SK-N-SH (cell line): ENCODE measurements around the gene MAGEB1. TPM values are rescaled to one million over a fixed set of nuclear protein-coding genes. Genes with fewer than 3 reads are reported as not detected.

Experiments
- CTCF ChIA-PET: fragments of 300-600, 350-600 bp; formaldehyde crosslinking; extraction: SDS; loops from one replicate; lab custom pipeline; 2021; lab: Yijun Ruan, JAX
- POLR2A ChIA-PET: fragments of 350-600 bp; sonication (Branson Sonifier 250); formaldehyde crosslinking; extraction: SDS; loops from one replicate; lab custom pipeline; 2020; ENCODE audit warnings: antibody characterized with exemption, inconsistent platforms; lab: Yijun Ruan, JAX
- DNase-seq: peaks from one replicate; pipeline ENCODE4 v3.0.0; 2012
- H2AFZ ChIP-seq: fragments of 200-600 bp; sonication (generic); 2 replicates; pipeline ENCODE4 v1.8.1; 2016; ENCODE audit warnings: antibody characterized with exemption, mild to moderate bottlenecking, low read depth
- H3F3A ChIP-seq: fragments of 200-600 bp; sonication (generic); replicated peaks from 2 replicates; pipeline ENCODE3; 2016; ENCODE audit warnings: antibody characterized with exemption, mild to moderate bottlenecking; ENCODE audit not compliant: insufficient read depth
- H3K27ac ChIP-seq, 2 experiments: fragments of 200-500 bp in 1 of 2; fragments of 200-600 bp in 1 of 2; sonication (Bioruptor generic) in 1 of 2; sonication (generic), shearing (Covaris generic) in 1 of 2; 2 replicates each; pipeline versions ENCODE4 v1.5.1 to v1.6.1; 2014 to 2016; ENCODE audit warnings: low read depth in 2 of 2, inconsistent platforms in 1 of 2, low read length in 1 of 2, mild to moderate bottlenecking in 1 of 2, mixed read lengths in 1 of 2
- H3K27me3 ChIP-seq: fragments of 200-600 bp; sonication (generic), shearing (Covaris generic); 2 replicates; pipeline ENCODE4 v1.6.1; 2016; ENCODE audit warnings: mixed run types; ENCODE audit not compliant: insufficient read depth
- H3K36me3 ChIP-seq, 2 experiments: fragments of 200-500 bp in 1 of 2; fragments of 200-600 bp in 1 of 2; sonication (Bioruptor generic) in 1 of 2; sonication (generic) in 1 of 2; replicated peaks in 1 of 2; 2 replicates each; pipeline versions ENCODE3 to v1.5.1; 2014 to 2016; ENCODE audit warnings: low read length in 1 of 2, mild to moderate bottlenecking in 1 of 2; ENCODE audit not compliant: insufficient read depth in 2 of 2, control insufficient read depth in 1 of 2
- H3K4me1 ChIP-seq, 2 experiments: fragments of 200-500 bp in 1 of 2; fragments of 200-600 bp in 1 of 2; sonication (Bioruptor generic) in 1 of 2; sonication (generic), shearing (Covaris generic) in 1 of 2; 2 replicates each; pipeline versions ENCODE4 v1.5.1 to v1.6.1; 2014 to 2016; ENCODE audit warnings: low read depth in 1 of 2, low read length in 1 of 2, mixed run types in 1 of 2; ENCODE audit not compliant: insufficient read depth in 2 of 2, control insufficient read depth in 1 of 2
- H3K4me2 ChIP-seq: fragments of 200-600 bp; sonication (generic), shearing (Covaris generic); 2 replicates; pipeline ENCODE4 v1.6.1; 2017; ENCODE audit warnings: mixed run types
- H3K4me3 ChIP-seq, 2 experiments: fragments of 200-500 bp in 1 of 2; fragments of 200-600 bp in 1 of 2; sonication (Bioruptor generic) in 1 of 2; sonication (generic), shearing (Covaris generic) in 1 of 2; 2 replicates each; pipeline versions ENCODE4 v1.5.1 to v1.8.1; 2014 to 2016; ENCODE audit warnings: low read depth in 2 of 2, inconsistent platforms in 1 of 2, low read length in 1 of 2, mild to moderate bottlenecking in 1 of 2, mixed read lengths in 1 of 2, moderate library complexity in 1 of 2
- H3K79me2 ChIP-seq: fragments of 200-600 bp; sonication (generic); 2 replicates; pipeline ENCODE4 v1.8.1; 2017; ENCODE audit warnings: mild to moderate bottlenecking; ENCODE audit not compliant: insufficient read depth
- H3K9ac ChIP-seq: fragments of 200-600 bp; sonication (generic); 2 replicates; pipeline ENCODE4 v1.6.1; 2017; ENCODE audit warnings: mixed run types
- H3K9me2 ChIP-seq: fragments of 200-600 bp; sonication (generic); 2 replicates; pipeline ENCODE4 v1.6.1; 2017; ENCODE audit warnings: mixed run types
- H3K9me3 ChIP-seq: fragments of 200-600 bp; sonication (generic); 2 replicates; pipeline ENCODE4 v1.6.1; 2017; ENCODE audit warnings: mixed run types, mild to moderate bottlenecking, moderate library complexity
- H4K20me1 ChIP-seq: fragments of 200-600 bp; sonication (generic); 2 replicates; pipeline ENCODE4 v1.6.1; 2017; ENCODE audit warnings: mild to moderate bottlenecking, mixed run types; ENCODE audit not compliant: insufficient read depth
- CHD2 ChIP-seq: fragments of 150-350 bp; IDR thresholded peaks from 2 replicates; pipeline ENCODE4 v1.6.1; 2018; ENCODE audit warnings: low read length; ENCODE audit not compliant: partially characterized antibody
- CTCF ChIP-seq: fragments of 200-600 bp; sonication (generic); IDR thresholded peaks from 2 replicates; pipeline ENCODE4 v1.6.1; 2017; ENCODE audit warnings: antibody characterized with exemption, mild to moderate bottlenecking, moderate library complexity
- ELF1 ChIP-seq: IDR thresholded peaks from 2 replicates; pipeline ENCODE4 v1.4.0; 2012
- EZH2phosphoT487 ChIP-seq: fragments of 200-600 bp; sonication (generic); IDR thresholded peaks from 2 replicates; pipeline ENCODE4 v1.6.1; 2017; ENCODE audit warnings: low read depth, mixed run types, mild to moderate bottlenecking, antibody characterized with exemption, moderate library complexity, borderline replicate concordance
- FOSL2 ChIP-seq: IDR thresholded peaks from 2 replicates; pipeline ENCODE4 v1.4.0; 2012; ENCODE audit warnings: low read depth, mild to moderate bottlenecking, moderate library complexity, borderline replicate concordance
- FOXJ3 ChIP-seq: sonication (generic); formaldehyde crosslinking; IDR thresholded peaks from 2 replicates; pipeline ENCODE4 v1.5.1; 2020; ENCODE audit warnings: mild to moderate bottlenecking, missing genetic modification reagents
- FOXM1 ChIP-seq: IDR thresholded peaks from 2 replicates; pipeline ENCODE4 v1.4.0; 2012; ENCODE audit warnings: low read depth, mild to moderate bottlenecking
- JUND ChIP-seq: IDR thresholded peaks from 2 replicates; pipeline ENCODE4 v1.4.0; 2012
- MEF2A ChIP-seq: IDR thresholded peaks from 2 replicates; pipeline ENCODE4 v1.4.0; 2012; ENCODE audit warnings: low read depth, borderline replicate concordance
- MXI1 ChIP-seq: IDR thresholded peaks from 2 replicates; pipeline ENCODE4 v1.6.1; 2012; ENCODE audit warnings: mild to moderate bottlenecking, low read depth, low read length, improper control_type of control experiment
- NFIC ChIP-seq: IDR thresholded peaks from 2 replicates; pipeline ENCODE4 v1.4.0; 2012; ENCODE audit warnings: borderline replicate concordance
- RCOR1 ChIP-seq: fragments of 150-350 bp; IDR thresholded peaks from 2 replicates; pipeline ENCODE4 v1.6.1; 2017; ENCODE audit warnings: antibody characterized with exemption, low read length
- SMC3 ChIP-seq: IDR thresholded peaks from 2 replicates; pipeline ENCODE4 v1.6.1; 2012; ENCODE audit warnings: low read depth, low read length, improper control_type of control experiment
- TCF12 ChIP-seq: IDR thresholded peaks from 2 replicates; pipeline ENCODE4 v1.4.0; 2012
- TEAD4 ChIP-seq: IDR thresholded peaks from 2 replicates; pipeline ENCODE4 v1.4.0; 2012; ENCODE audit warnings: mild to moderate bottlenecking, borderline replicate concordance; ENCODE audit not compliant: insufficient read depth
- USF1 ChIP-seq: IDR thresholded peaks from 2 replicates; pipeline ENCODE4 v1.4.0; 2012; ENCODE audit warnings: low read depth, borderline replicate concordance
- USF2 ChIP-seq: fragments of 150-350 bp; IDR thresholded peaks from 2 replicates; pipeline ENCODE4 v1.6.1; 2017; ENCODE audit warnings: antibody characterized with exemption, low read length, low read depth, borderline replicate concordance
- ZBTB33 ChIP-seq: IDR thresholded peaks from 2 replicates; pipeline ENCODE4 v1.4.0; 2012; ENCODE audit warnings: low read depth, borderline replicate concordance
- WGBS: methylation state at CpG from one replicate; pipeline ENCODE4 v1.1.6; 2017; ENCODE audit warnings: low lambda C conversion rate; 5-methylcytosine and 5-hydroxymethylcytosine counted together
- polyA plus RNA-seq, 3 experiments: library from polyadenylated mRNA; depleted of rRNA; stranded (reverse); fragments of >200 nt; gene quantifications; 2 replicates each; pipeline ENCODE4 v1.2.3, GENCODE V29; 2012

MAGEB1 gene
- polyA plus RNA-seq, 1 of the 3 experiments (the other 2 are of a cell fraction): 0.02 TPM

GRCh38 chrX:30282527-30282926, 35.6 kb downstream of the MAGEB1 start:
- H3K4me2 ChIP-seq: peak overlapping the region; percentile 35; the same call in 1 of the 2 replicates
- H3K36me3 ChIP-seq: no peaks in the 10 kb centered on the region
- no peaks in the 10 kb centered on the region for H3K27me3 ChIP-seq
- DNase-seq: no peak
- H3K9me3 ChIP-seq: no peaks in the 10 kb centered on the region
- no peaks in the 10 kb centered on the region for H3K79me2 ChIP-seq
- POLR2A ChIA-PET: no interaction called here
- CTCF ChIA-PET: no interaction called here
- peak overlapping the region in 1 of 2 experiments; percentile 97; a peak in 2 of 4 replicates for H3K27ac ChIP-seq
- TF ChIP-seq CTCF (no peak), ZBTB33 (no peak), TCF12 (no peak), USF1 (no peak), MXI1 (no peak), RCOR1 (no peak), NFIC (no peak), ELF1 (no peak), FOSL2 (no peak), JUND (no peak), EZH2phosphoT487 (no peak), SMC3 (no peak)
- H4K20me1 ChIP-seq: no peaks in the 10 kb centered on the region
- H3K4me1 ChIP-seq: peaks cover 0 to 9% of the 10 kb centered on the region in 2 experiments; a peak in 2 of 4 replicates
- H3K9ac ChIP-seq: no peak overlapping the region
- no peaks in the 10 kb centered on the region for H3K9me2 ChIP-seq
- H2AFZ ChIP-seq: peak overlapping the region; percentile 1; the same call in 1 of the 2 replicates
- no peak overlapping the region for H3K4me3 ChIP-seq
- peaks cover 14% of the 10 kb centered on the region for H3F3A ChIP-seq

GRCh38 chrX:30283456-30284200, 36.7 kb downstream of the MAGEB1 start:
- POLR2A ChIA-PET: no interaction called here
- H3K27ac ChIP-seq: peak overlapping the region; percentile 34 to 97; a peak in 3 of 4 replicates
- H3F3A ChIP-seq: peaks cover 14% of the 10 kb centered on the region
- H3K4me1 ChIP-seq: peaks cover 0 to 9% of the 10 kb centered on the region in 2 experiments; a peak in 2 of 4 replicates
- no peaks in the 10 kb centered on the region for H3K9me2 ChIP-seq
- H3K36me3 ChIP-seq: no peaks in the 10 kb centered on the region
- WGBS: 19% methylated on average over 3 of the region's 3 CpGs
- H3K4me2 ChIP-seq: peak overlapping the region; percentile 35
- no peaks in the 10 kb centered on the region for H3K27me3 ChIP-seq
- peak overlapping the region; percentile 38; the same call in 1 of the 2 replicates for H3K9ac ChIP-seq
- H3K9me3 ChIP-seq: no peaks in the 10 kb centered on the region
- DNase-seq: no peak
- H2AFZ ChIP-seq: peak overlapping the region; percentile 49; the same call in 1 of the 2 replicates
- no peaks in the 10 kb centered on the region for H4K20me1 ChIP-seq
- no peak overlapping the region for H3K4me3 ChIP-seq
- no peaks in the 10 kb centered on the region for H3K79me2 ChIP-seq
- CTCF ChIA-PET: no interaction called here
- TF ChIP-seq FOXM1 (peak; percentile 73; the same call in 1 of the 2 replicates), CHD2 (no peak), TEAD4 (peak; percentile 32; the same call in 1 of the 2 replicates), FOSL2 (peak; percentile 100), USF2 (no peak), MXI1 (no peak), NFIC (peak; percentile 63), FOXJ3 (CRISPR knock-in tag) (no peak), MEF2A (no peak), JUND (peak; percentile 100), ZBTB33 (peak; percentile 58; the same call in 1 of the 2 replicates)
